Prostate gland (tissue), 2 donors: ENCODE measurements around the gene GNG13. TPM values are rescaled to one million over a fixed set of nuclear protein-coding genes. Genes with fewer than 3 reads are reported as not detected.

ENCODE experiments used
- DNase-seq: peaks from one replicate; pipeline ENCODE4 v3.0.0-alpha.2; 2019; ENCODE audit warnings: low spot score
- H3K27ac ChIP-seq, 2 donors: fragments of 200-600 bp; sonication (generic); 2 replicates each; pipeline ENCODE4 v1.5.1; 2017 to 2019
- H3K27me3 ChIP-seq: fragments of 200-600 bp; sonication (generic); replicated peaks from 2 replicates; pipeline ENCODE4 v1.5.1; 2019; ENCODE audit not compliant: insufficient read depth
- H3K36me3 ChIP-seq, 2 donors: fragments of 200-600 bp; sonication (generic); 1 replicate in 1 of 2; 2 replicates in 1 of 2; pipeline versions ENCODE4 v1.5.1 to v1.8.1; 2017 to 2019
- H3K4me1 ChIP-seq: fragments of 200-600 bp; sonication (generic); replicated peaks from 2 replicates; pipeline ENCODE4 v1.5.1; 2019
- H3K4me3 ChIP-seq, 2 donors: fragments of 200-600 bp; sonication (generic); 2 replicates each; pipeline ENCODE4 v1.5.1; 2017 to 2019
- H3K9me3 ChIP-seq: fragments of 200-600 bp; sonication (generic); 2 replicates; pipeline ENCODE4 v1.5.1; 2017
- POLR2A ChIP-seq: fragments of 450-650 bp; IDR thresholded peaks from one replicate; pipeline ENCODE4 v1.6.1; 2016; ENCODE audit warnings: antibody characterized with exemption, mild to moderate bottlenecking
- POLR2AphosphoS5 ChIP-seq: sonication (generic); formaldehyde crosslinking; IDR thresholded peaks from one replicate; pipeline ENCODE4 v1.6.1; 2017; ENCODE audit warnings: antibody characterized with exemption
- WGBS: methylation state at CpG from one replicate; pipeline ENCODE4 v1.1.5; 2018; 5-methylcytosine and 5-hydroxymethylcytosine counted together
- intact Hi-C: fragments of 100-400 bp; cut with DNase I; formaldehyde crosslinking; loops from one replicate; pipeline ENCODE4 v1.14.2; 2022
- total RNA-seq, 2 donors: library from RNA; depleted of rRNA; stranded (reverse); fragments of >200 nt; gene quantifications; one replicate each; pipeline ENCODE4 v1.1.0, GENCODE V29; 2016
- TF ChIP-seq, protein P1 (sequence below), 4 experiments: fragments of 200-600 bp in 2 of 4; fragments of 450-650 bp in 2 of 4; sonication (generic) in 2 of 4; IDR thresholded peaks; 1 replicate in 3 of 4; 2 replicates in 1 of 4; pipeline ENCODE4 v1.5.1; 2016 to 2019; ENCODE audit warnings: antibody characterized with exemption in 4 of 4, mild to moderate bottlenecking in 2 of 4, moderate library complexity in 2 of 4

GNG13 gene
- total RNA-seq, 2 donors from 2014 or later, result not detected

DNA sequence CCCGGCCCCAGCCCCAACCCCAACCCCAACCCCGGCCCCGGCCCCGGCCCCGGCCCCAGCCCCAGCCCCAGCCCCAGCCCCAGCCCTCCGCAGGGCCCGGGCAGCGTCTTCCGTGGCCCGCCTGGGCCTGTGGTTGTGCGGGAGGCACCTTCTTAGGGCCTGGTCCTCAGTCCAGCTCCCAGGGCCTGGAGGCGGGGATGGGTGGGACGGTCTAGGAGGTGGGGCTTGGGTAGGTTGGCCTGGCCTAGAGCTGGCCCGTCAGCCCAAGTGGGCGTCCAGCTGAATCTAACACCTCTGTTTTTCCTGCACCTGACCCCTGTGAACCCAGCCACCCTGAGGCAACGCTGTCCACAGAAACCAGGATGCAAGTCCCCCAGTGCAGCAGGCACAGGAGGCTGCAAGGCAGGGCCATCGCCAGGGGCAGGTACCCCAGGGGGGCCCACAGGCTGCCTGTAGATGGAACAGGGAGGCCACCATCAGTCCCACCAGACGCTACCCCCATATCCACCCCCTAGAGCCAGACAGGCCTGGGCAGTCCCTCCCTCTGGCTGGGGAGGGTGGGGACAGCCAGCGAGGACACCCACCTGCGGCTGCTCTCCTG is 31.2 kb downstream of the GNG13 start:
- intact Hi-C loops, result no loop called here
- DNase-seq, result no peak
- 81% methylated on average over 16 of the region's 20 CpGs for WGBS

GRCh38 chr16:768428-768827 is 32.1 kb downstream of the GNG13 start:
- TF ChIP-seq POLR2A, result no peak
- TF ChIP-seq, protein P1, sequence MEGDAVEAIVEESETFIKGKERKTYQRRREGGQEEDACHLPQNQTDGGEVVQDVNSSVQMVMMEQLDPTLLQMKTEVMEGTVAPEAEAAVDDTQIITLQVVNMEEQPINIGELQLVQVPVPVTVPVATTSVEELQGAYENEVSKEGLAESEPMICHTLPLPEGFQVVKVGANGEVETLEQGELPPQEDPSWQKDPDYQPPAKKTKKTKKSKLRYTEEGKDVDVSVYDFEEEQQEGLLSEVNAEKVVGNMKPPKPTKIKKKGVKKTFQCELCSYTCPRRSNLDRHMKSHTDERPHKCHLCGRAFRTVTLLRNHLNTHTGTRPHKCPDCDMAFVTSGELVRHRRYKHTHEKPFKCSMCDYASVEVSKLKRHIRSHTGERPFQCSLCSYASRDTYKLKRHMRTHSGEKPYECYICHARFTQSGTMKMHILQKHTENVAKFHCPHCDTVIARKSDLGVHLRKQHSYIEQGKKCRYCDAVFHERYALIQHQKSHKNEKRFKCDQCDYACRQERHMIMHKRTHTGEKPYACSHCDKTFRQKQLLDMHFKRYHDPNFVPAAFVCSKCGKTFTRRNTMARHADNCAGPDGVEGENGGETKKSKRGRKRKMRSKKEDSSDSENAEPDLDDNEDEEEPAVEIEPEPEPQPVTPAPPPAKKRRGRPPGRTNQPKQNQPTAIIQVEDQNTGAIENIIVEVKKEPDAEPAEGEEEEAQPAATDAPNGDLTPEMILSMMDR (IDR thresholded peaks at IDR 0.05), result no peak
- no peak for TF ChIP-seq POLR2AphosphoS5
- intact Hi-C loops, result no loop called here
- no peak for DNase-seq
- H3K4me1 ChIP-seq, result no peaks in the 10 kb centered on the region
- peaks cover 2% of the 10 kb centered on the region for H3K27me3 ChIP-seq
- H3K9me3 ChIP-seq, result no peaks in the 10 kb centered on the region
- WGBS, result 78% methylated on average over 16 of the region's 21 CpGs
- no peak overlapping the region for H3K27ac ChIP-seq
- no peak overlapping the region for H3K4me3 ChIP-seq
- H3K36me3 ChIP-seq, result no peaks in the 10 kb centered on the region

More for the DNA sequence above, 31.2 kb downstream of the GNG13 start:
- no peak for TF ChIP-seq POLR2AphosphoS5
- no peak for TF ChIP-seq POLR2A
- TF ChIP-seq, protein P1 (IDR thresholded peaks at IDR 0.05), result no peak
- Histone ChIP-seq H3K27me3 (peaks cover 2% of the 10 kb centered on the region), H3K4me3 (no peak overlapping the region), H3K9me3 (no peaks in the 10 kb centered on the region), H3K4me1 (no peaks in the 10 kb centered on the region), H3K36me3 (no peaks in the 10 kb centered on the region), H3K27ac (no peak overlapping the region)

- Histone ChIP-seq H3K4me3 (no peak overlapping the region), H3K27me3 (peaks cover 2% of the 10 kb centered on the region), H3K27ac (no peak overlapping the region), H3K36me3 (no peaks in the 10 kb centered on the region), H3K4me1 (no peaks in the 10 kb centered on the region), H3K9me3 (no peaks in the 10 kb centered on the region)
- DNase-seq, result no peak
- intact Hi-C loops, result no loop called here
- 69% methylated on average over 27 of the region's 38 CpGs for WGBS
- TF ChIP-seq, protein P1 (IDR thresholded peaks at IDR 0.05), result no peak
- no peak for TF ChIP-seq POLR2AphosphoS5
- TF ChIP-seq POLR2A, result no peak
These were observed 32.7 kb downstream of the GNG13 start for GRCh38 chr16:767743-768235.

DNA sequence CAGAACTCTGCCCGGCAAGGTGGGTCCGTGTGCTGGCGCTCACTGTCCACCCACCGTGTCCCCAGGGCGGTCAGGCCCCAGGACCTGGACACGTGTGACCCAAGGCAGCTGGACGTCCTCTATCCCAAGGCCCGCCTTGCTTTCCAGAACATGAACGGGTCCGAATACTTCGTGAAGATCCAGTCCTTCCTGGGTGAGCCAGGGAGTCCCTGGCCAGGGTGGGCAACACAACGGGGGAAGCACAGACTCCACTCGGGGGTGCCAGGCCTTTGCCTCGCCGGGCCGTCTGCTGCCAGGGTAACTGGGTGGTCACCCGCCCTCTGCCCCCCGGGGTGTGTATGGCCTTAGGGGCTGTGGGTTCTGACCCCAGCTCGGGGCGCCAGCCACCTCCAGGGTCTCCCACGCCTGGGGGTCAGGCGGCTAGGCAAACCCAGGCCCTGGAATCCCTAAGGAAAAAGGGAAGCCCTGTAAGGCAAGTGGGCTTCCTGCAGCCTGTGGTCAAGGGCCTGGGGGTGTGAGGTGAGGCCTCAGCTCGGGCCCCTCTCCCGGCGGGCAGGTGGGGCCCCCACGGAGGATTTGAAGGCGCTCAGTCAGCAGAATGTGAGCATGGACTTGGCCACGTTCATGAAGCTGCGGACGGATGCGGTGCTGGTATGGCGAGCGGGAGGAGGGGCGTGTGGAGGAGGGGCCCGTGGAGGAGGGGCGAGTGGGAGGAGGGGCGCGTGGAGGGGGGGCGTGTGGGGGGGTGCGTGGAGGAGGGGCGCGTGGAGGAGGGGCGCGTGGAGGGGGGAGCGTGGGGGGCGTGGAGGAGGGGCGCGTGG is 33.5 kb downstream of the GNG13 start:
- Histone ChIP-seq H3K4me1 (no peaks in the 10 kb centered on the region), H3K27ac (no peak overlapping the region), H3K4me3 (no peak overlapping the region), H3K27me3 (no peaks in the 10 kb centered on the region), H3K9me3 (no peaks in the 10 kb centered on the region), H3K36me3 (no peaks in the 10 kb centered on the region)
- TF ChIP-seq, protein P1 (IDR thresholded peaks at IDR 0.05), result no peak
- no peak for TF ChIP-seq POLR2A
- TF ChIP-seq POLR2AphosphoS5, result no peak
- intact Hi-C loops, result no loop called here
- DNase-seq, result no peak
- WGBS, result 71% methylated on average over 32 of the region's 48 CpGs
